ENCODE data around the gene RALGPS1.

The RALGPS1 gene

GRCh38 chr9:126947529-126947928 lies 32.9 kb downstream of the RALGPS1 start:
- no peak overlapping the region for H3K27ac ChIP-seq
- H3K4me3 ChIP-seq = no peak overlapping the region

DNA sequence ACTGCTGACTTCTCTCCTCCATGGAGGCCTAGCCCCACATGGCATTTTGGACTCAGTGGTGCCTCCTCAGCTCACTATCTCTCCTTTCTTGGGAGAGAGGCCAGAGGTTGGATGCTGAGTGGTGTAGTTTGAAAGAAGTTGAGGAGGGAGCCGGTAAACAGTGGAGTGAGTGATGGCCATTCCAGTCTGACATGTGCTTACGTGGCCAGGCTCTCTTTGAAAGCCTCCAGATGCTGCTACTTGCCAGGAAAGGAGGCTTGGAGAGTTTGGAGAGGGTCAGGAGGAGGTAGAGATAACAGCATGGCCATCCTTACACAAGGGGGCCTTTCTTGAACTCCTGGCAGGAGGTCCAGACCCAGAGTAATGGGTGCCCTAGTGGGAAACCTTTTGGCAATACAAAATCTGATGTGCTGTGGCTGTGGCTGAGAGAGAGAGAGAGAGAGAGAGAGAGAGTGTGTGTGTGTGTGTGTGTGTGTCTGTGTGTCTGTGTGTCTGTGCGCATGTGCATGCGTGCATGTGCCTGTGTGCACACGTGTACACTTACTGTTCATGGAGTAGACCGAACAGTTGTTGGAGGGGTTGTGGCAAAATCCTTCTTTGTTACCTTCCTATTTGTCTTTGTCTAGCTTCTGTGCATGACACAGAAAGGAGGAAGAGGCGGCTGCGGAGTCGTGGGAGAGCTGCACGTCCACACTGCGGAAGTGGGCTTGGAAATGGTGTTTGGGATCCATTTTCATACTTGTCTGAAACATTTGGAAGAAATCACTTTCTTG lies 37.8 kb downstream of the RALGPS1 start:
- Histone ChIP-seq H3K27ac (peak overlapping the region in 1 of 21 experiments; percentile 54), H3K4me3 (no peak overlapping the region)

GRCh38 chr9:126953041-126953809 lies 38.6 kb downstream of the RALGPS1 start:
- H3K4me3 ChIP-seq = no peak overlapping the region

DNA sequence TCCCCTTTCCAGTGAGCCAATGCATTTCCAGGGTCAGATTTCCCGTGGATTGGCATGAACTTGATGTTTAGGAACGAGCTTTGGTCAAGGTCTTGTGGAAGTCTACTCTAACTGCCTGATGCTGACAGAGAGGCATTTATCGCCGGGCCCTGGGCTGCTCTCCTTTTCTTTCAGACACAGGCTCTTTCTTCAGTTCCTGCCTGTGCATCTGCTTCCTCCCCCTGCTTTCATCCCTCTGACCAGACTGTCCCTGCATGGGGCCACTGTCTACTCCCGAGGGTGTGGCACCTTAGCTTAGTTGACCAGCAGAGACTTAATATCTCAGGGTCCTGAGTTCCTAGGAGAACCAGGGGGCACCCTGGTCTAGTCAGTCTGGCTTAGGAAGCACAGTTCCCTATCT lies 41.2 kb downstream of the RALGPS1 start:
- H3K27ac ChIP-seq = peak overlapping the region in 1 of 21 experiments; percentile 26
- H3K4me3 ChIP-seq = no peak overlapping the region

More at GRCh38 chr9:126953041-126953809, 38.6 kb downstream of the RALGPS1 start:
- H3K27ac ChIP-seq = peak overlapping the region in 1 of 21 experiments; percentile 54

DNA sequence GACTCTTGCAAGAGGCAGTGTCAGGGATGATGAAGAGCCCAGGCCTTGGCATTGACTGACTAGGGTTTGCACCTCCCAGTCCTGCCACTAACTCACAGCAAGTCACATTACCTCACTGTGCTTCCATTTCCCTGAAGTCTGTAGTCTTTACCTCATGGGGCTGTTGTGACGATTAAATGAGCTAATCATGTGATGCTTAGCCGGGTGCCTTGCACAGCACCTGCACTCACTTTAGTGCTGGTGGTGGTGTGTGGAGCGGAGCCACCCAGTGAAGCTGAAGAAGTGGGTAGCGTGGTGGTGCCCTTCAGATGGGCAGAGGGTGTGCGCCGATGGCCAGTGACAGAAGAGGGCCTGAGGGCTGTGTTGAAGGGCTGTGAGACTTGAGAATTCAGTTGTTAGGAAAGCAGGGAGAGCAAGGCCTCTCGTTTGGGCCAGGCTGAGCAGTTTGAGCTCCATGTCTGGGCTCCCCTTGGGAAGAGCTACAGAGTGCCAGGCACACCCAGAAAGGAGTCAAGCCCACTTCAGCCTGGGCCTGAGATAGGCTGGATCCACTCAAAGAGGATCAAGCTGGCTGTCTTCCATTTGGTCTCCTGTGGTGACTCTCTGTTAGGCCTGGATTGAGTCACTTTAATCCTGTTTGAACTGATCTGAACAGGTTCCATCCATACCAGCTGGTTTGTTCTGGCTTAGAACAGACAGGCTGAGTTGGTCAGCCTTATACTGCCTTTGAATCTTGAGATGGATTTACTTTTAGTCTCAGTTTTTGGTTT lies 42.5 kb downstream of the RALGPS1 start:
- H3K4me3 ChIP-seq = no peak overlapping the region
- H3K27ac ChIP-seq = peak overlapping the region in 14 of 21 experiments; percentile 1 to 69 (median 44)

DNA sequence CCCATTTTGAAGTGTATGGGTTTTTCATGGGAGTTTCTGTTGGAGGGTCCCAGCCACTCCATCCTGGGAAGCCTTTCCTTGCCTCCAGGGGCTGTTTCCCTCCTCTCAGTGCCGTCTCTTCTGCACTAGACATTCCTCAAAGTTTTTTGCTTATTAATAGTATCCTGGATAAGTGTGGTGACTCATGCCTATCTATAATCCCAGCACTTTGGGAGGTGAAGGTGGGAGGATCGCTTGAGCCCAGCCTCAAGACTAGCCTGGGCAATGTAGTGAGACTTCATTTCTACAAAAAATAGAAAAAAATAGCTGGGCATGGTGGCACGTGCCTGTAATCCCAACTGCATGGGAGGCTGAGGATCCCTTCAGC lies 43.1 kb downstream of the RALGPS1 start:
- peak overlapping the region in 13 of 21 experiments; percentile 1 to 69 (median 45) for H3K27ac ChIP-seq

DNA sequence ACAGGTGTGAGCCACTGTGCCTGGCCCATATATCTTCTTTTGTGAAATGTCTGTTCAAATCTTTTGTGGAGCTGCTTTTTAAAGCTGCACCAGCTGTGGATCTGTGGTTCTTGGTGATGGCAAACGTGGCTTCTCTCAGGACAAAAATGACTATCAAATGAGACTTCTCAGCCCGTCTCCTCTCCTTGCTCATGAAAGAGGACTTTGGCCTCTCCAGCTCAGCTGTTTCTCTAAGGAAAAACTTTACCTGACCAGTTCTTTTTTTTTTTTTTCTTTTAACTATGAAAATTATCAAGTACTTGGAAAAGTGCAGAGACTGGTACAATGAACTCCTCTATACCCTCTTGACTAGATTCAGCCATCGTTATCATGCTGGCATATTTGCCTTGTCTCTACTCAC lies 44.8 kb downstream of the RALGPS1 start:
- H3K4me3 ChIP-seq = no peak overlapping the region
- H3K27ac ChIP-seq = no peak overlapping the region

More for the DNA sequence above, 43.1 kb downstream of the RALGPS1 start:
- no peak overlapping the region for H3K4me3 ChIP-seq

DNA sequence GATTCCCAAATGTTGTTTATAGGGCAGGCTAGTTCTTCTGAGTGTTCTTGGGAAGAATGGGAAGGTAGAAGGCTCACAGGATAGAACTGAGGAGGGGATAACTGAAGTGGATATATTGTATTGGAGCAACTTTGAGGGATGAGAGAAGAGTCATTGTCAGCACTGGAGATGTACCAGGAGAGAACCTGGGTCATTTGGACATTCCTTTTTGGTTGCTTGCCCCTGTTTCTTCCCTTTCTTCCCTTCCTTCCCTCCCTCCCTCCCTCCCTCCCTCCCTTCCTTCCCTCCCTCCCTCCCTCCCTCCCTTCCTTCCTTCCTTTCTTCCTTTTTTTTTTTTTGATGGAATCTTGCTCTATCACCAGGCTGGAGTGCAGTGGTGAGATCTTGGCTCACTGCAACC lies 45.3 kb downstream of the RALGPS1 start:
- Histone ChIP-seq H3K4me3 (no peak overlapping the region), H3K27ac (no peak overlapping the region)

DNA sequence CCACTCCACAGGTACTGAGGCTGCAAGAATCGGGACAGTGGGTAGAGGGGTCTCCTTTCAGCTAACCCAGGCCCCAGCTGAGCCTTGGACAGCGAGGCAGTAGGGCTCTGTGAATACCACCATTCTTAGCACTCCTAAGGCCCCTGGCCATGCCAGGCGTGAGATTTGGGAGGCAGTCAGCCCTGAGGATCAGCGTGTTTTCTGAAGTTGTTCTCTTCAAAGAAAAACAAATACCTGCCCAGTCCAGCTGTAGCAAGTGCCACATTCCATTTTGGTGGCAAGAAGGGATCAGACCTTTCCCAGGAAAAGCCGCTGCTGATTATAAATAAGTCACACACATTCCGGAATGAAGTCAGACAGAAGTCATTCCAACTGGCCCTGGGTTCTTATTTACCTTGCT lies 47.8 kb downstream of the RALGPS1 start:
- H3K4me3 ChIP-seq = no peak overlapping the region
- no peak overlapping the region for H3K27ac ChIP-seq

GRCh38 chr9:126965077-126965476 lies 50.5 kb downstream of the RALGPS1 start:
- Histone ChIP-seq H3K27ac (no peak overlapping the region), H3K4me3 (no peak overlapping the region)

DNA sequence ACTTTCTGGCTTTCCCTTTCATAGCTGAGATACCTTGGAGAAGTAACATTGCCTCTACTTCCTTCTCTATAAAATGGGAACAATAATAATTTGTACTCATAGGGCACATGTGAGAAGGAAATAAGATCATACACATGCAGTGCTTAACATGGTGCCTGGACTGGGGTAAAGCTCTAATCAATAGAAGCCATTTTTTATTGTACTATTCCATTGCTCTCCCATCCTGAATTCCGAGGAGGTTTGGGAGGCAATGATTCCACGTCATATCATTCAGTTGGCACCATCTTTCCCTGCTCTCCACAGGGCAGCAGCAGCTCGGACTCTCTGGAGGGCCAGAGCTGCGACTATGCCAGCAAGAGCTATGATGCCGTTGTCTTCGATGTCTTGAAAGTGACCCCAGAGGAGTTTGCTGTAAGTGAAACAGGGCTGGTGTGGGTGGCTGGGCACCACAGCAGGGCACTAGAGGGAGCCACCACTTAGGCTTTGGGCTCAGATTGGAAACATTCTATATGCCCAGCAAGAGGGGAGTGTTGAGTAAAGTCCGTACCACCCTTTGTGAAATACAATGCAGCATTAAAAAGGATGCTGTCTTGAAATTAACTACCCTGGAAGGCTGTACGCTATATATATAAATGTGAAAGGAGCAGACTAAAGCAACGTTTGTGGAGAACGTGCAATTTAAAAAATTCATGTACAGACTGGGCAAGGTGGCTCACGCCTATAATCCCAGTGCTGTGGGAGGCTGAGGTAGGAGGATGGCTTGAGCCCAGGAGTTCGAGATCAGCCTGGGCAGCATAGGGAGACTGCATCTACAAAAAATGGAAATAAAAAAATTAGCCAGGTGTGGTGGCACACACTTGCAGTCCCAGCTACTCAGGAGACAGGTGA lies 51.2 kb downstream of the RALGPS1 start:
- H3K27ac ChIP-seq = no peak overlapping the region
- no peak overlapping the region for H3K4me3 ChIP-seq

- no peak overlapping the region for H3K27ac ChIP-seq
- no peak overlapping the region for H3K4me3 ChIP-seq
Observed at GRCh38 chr9:126971261-126971660, 56.7 kb downstream of the RALGPS1 start.

- Histone ChIP-seq H3K27ac (no peak overlapping the region), H3K4me3 (no peak overlapping the region)
Observed at GRCh38 chr9:126973651-126974529, 59.3 kb downstream of the RALGPS1 start.

- H3K27ac ChIP-seq = no peak overlapping the region
- no peak overlapping the region for H3K4me3 ChIP-seq
Observed at GRCh38 chr9:126974594-126974993, 60.0 kb downstream of the RALGPS1 start.

GRCh38 chr9:126975327-126976220 lies 61.0 kb downstream of the RALGPS1 start:
- no peak overlapping the region for H3K4me3 ChIP-seq
- no peak overlapping the region for H3K27ac ChIP-seq

DNA sequence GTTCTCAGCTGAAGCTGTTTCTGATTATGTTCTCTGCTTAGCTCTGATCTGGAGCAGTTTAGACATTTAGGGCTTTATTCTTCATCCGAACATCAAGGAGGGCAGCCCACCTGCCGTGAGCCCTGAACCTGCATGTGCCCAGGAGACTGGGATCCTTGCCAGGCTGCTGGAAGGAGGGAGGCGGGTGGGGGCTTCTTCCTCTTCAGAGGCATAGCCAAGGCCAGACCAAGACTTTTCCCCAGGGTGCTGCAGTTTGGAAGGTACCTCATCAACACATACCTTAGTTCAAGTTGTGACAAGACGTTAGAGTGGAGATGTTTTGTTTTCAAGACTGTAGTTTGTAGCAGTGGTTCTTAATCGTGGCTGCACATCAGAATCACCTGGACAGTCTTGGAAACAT lies 64.9 kb downstream of the RALGPS1 start:
- Histone ChIP-seq H3K4me3 (no peak overlapping the region), H3K27ac (peak overlapping the region in 4 of 21 experiments; percentile 51 to 67 (median 56))

DNA sequence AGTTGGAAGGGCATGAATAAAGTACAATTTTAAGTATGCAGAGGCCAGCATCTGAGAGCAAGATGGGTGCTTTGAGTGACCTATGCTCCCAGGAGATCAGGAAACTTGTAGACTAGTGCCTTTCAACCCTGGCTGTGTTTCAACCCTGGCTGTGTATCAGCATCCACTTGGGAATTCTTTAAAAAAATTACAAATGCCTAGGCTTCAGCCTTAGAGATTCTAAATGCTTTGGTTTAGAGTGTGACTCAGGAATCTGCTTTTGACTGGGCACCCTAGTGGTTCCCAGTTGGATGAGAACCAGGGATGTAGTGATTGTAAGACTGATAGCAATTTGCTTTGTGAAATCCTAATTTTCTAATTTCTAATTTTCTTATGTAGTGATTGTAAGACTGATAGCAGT lies 65.6 kb downstream of the RALGPS1 start:
- H3K4me3 ChIP-seq = no peak overlapping the region
- peak overlapping the region in 3 of 21 experiments; percentile 51 to 67 (median 61) for H3K27ac ChIP-seq
